Measurements from ENCODE around the gene RNU1-4.
"Not testable (repeated sequence)": the region's sequence is repeated elsewhere in the genome, so short reads cannot be mapped to it uniquely, and the experiment has no call there.

RNU1-4 gene

DNA sequence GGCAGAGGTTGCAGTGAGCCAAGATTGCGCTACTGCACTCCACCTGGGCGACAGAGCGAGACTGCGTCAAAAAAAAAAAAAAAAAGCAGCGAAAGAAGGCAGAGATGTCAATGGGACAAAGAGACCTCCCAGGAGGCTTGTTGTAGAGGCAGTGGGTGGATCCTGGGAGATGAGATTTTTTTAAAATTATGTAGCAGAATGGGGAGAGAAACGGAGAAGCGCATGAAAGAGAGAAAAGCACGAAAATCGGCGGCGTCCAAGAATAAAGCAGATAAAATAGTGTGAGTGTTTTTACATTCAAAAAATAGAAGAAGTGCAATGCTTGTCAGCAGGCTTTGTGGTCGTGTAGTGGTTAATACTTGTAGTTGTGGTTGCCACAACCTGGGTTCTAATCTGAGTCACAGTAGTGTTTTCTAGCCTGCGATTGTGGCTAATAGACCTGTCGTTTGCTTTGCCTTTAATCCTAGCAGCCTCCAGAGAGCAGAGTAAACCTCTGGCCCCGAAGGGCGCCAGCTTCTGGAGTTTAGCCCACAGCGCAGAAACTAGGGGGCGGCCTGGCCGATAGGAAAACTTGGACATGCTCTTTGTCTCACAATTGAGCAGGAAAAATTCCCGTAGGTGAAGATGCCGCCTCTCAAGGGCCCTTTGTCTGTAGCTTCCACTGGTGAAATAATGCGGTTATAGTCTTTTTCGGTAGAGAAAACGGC, 11.9 kb upstream of the RNU1-4 start:
- peak in 1 of 4 experiments; percentile 7 for DNase-seq

DNA sequence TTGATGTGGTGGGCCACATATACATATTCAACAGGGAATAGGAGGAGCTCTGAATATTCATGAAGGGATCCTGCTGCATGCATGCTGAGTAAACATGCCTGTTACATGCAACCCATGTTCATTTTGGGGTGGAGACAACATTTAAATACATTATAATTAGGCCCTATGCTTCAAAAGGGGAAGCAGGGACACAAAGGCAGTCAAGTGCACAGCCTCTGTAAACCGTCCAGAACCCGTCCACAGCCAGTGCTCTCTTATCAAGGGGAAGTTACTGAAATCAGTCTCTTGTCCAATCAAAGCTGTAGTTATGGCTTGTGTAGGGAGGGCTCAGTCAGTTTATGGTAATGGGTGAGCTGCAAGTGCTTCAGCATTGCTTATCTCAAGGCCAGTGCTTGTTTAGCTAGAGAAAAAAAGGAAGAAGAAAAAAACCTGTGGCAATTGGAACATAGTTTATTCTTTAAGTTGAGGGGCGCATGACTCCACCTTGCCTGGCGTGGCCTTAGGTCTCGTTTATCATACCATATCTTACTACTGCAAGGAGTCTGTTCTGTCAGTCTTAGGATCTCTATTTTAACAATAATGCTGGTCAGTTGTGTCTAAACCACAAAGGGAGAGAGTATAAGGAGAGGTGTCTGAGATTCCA, 7.9 kb upstream of the RNU1-4 start:
- not testable (repeated sequence) for DNase-seq

DNA sequence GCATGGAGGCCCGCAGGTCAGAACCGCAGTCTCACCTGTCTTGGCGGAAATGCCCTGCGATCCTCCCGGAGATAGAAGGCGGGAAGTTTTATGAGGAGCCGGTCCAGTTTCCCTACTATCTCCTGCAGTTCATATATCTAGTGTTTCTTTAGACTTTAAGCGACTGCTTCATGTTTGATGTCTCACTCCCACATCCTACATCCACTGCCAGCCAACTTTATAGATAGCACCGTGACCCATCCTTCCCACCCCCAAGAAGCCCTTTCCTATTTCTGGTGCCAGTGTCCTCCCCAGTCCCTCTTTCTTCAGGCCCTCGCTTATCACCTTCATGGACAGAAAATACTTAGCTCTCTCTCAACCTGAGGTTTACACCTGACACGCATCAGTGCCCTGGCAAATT, 914 bp downstream of the RNU1-4 start:
- DNase-seq = not testable (repeated sequence)

DNA sequence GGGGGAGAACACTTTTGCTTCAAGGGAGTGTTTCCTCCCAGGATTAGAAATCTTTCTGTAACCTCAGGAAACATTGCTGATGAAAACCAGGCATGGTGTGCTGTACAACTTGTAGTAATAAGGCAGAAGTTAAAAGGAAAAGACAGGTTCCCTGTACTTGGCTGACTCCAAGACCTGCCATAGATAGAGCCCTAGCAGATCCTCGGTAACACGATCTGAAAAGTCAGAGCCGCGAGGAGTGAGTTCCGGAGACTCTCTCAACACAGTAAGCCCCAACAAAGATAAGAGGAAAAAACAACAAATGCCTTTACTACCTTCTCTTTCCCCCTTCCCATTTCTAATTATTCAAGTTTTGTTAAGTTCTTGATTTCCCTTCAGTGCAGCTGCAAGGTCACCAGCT, 7.3 kb downstream of the RNU1-4 start:
- not testable (repeated sequence) for DNase-seq

DNA sequence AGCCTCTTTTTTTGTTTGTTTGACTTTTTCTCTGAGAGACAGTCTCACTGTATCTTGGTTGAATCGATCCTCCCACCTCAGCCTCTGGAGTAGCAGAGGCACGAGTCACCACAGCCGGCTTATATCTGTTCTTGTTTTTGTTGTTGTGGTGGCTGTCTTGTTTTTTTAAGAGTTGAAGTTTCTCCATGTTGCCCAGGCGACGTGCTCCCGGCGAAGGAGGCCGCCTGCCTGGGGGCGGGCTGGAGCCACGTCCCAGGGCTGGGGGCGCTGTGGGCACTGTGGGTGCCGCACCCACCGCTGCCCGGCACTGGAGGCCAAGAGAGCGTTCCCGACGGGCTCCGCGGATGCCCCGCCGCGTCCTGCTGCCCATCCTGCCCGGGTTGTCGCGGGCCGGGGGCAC, 8.4 kb downstream of the RNU1-4 start:
- DNase-seq = not testable (repeated sequence)

DNA sequence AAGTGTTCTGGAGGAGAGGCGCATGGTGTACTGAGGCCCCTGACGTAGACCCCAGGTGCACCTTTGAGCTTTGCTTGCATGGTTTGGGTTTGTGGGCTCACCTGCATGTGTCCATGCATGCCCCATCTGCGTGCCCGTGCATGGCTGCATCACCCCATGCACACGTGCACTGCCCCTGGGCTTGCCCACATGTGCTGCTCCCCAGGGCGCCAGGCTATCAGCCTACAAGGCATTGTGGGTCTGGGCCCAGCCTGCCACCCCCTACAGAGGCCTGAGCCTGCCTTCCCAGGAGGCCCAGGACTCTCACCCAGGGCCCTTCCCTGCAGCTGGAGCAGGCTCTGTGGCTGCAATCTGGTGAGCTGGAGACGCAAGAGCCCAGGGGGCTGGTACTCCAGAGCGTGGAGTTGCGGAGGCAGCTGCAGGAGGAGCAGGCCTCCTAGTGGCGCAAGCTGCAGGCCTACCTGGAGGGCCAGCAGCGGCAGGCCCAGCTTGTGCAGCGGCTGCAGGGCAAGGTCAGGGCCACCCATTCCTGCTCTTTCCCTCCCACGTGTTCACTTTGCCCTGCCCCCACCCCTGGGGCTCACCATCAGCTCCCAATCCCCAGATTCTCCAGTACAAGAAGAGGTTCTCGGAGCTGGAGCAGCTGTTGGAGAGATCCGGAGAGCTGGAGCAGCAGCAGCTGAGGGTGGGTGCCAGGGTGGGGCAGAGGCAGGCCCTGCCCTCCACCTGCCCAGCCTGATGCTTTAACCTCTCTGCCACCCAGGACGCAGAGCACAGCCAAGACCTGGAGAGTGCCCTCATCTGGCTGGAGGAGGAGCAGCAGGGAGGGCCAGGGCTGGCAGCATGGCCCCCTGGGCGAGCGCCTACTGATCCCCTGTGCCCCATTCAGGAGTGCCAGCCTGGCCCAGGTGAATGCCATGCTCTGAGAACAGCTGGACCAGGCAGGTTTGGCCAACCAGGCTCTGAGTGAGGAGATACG, 9.9 kb downstream of the RNU1-4 start:
- DNase-seq = not testable (repeated sequence)

DNA sequence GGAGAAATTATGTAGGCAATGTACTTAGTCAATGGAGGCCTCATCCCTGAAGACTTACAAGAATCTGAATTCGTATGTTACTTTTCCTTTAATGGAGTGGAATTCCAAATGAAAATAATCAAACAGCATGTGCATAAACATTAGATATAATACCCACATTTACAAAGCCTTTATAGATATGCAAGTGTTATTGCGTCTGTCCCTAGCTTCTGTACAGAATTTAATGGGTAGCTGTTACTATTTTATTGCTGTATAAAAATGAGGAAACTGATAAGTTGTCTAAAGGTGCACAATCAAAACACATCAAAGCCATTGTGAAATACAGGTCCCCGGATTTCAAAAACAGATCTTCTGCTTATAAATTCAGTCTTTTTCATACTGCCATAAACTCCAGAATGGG, 12.5 kb downstream of the RNU1-4 start:
- not testable (repeated sequence) for DNase-seq

DNA sequence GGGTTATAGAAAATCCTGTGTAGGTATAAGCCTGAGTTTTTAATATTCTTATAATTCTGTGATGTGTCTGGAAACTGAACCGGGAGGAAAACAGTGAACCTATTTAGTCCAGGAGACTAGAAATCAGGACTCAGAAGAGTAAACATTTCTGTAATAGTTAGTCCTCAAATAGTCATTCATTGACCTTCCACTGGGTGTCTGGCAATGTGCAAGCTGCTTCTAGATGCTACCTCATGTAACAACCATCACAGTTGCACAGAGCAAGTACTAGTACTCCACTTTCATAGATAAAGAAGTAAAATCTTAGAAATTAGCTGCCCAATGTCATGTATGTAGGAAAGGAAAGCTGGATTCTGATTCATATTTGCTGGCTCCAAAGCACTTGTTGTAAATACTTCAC, 15.1 kb downstream of the RNU1-4 start:
- DNase-seq = not testable (repeated sequence)

DNA sequence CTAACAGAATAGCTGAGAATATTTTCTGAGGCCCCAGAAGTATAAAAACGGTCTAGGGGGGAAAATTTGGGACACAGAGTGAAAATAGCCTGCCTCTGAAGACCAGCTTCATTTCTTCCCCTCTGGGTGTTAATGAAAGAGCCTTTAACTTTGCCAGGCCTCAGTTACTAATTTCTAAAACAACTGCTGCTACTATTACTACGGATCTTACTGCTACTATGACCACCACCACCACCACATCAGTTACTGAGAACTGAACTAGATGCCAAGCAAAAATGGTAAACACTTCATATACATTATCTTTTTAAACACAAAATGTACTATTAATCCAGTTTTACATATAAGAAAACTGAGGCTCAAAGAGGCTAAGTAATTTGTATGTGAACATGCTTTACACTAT, 15.6 kb downstream of the RNU1-4 start:
- not testable (repeated sequence) for DNase-seq

DNA sequence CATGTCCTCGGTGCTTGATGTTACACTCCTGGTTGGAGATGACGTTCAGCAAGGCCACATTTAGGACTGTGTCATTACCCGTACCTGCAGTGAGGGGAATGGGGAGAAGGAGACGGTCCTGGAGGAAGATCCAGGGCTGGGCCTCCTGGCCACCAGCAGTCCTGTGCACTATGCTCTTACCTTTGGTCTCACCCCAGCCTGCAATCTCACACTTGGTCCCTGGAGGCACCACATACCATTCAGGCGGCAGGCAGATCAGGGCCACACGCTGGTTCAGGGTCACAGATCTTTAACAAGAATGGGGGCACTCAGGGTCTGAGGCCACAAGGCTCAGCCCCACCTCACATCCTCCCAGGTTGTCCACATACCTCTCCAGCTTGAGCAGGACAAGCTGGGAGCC, 17.3 kb downstream of the RNU1-4 start:
- not testable (repeated sequence) for DNase-seq

DNA sequence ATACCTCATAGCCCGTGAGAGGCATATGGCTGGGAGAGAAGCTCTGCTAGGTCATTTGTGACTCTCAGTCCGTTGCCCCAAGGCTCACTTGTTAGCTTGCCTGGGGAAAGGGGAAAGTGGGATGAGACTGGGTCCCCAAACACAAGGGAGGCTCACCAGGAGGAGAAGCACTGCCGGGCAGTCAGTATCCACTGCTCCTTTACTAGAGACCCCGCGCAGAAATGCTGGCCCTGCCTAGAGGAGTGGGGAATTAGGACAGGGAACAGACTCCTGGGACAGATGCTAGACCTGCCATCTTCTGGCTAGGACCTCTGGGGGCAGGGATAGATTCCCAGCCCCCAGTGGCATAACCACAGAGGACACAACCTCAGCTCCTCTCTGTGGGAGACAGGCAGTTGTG, 17.7 kb downstream of the RNU1-4 start:
- not testable (repeated sequence) for DNase-seq

DNA sequence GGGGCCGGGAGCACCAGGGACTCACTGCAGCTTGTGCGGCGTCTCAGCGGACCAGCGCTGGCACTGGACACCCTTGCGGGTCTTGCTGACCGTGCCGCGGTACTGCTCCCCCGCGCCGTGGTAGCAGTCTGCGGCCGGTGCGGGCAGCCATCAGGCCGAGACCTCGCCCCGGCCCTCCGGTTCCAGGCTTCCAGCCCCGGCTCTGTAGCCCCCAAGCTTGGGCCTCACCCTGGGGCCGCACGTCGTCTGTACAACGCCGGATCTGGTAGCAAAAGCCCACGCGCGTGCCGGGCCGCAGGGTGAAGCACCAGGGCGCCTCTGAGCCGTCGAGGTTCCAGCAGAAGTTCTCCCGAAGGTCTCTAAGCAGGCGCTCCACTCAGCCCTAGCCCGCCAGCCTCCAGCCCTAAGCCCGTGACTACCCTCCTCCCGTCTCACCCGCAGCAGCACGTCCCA, 18.8 kb downstream of the RNU1-4 start:
- peak in 2 of 4 experiments; percentile 2 to 11 for DNase-seq

DNA sequence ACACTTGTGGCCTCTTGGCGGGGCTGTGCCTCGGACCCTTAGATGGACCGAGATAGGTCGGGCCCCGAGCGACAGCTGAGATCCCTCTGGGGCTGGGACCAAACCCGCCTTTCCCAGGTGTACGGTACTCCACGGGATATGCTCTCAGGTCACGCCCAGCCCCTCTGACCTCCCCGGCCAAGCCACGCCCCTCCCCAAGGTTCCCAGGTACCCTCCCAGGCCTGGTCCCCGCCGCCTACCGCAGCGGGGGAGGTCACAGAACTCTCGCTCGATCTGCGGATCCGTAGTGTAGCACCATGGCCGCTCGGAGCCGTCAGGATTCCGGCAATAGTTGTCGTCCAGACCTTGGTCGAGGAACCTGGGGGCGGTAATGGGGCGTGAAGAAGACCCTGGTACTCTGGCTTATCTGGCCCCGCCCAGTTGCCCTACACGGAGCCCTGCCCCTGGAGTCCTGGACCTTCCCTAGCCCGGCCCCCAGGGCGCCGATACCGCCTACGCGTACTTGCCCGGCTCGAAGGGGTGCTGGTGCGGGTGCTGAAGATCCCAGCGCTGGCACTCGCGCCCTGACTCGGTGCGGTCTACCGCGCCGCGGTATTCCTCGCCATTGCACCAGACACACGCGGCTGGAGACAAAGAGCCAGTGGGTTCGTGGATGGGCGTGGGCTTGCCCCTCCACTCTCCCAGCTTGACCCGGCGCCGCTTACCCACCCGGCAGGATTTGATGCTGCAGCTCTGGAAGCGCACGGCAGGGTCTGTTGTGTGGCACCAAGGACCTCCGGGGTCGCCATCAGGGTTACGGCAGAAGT, 19.5 kb downstream of the RNU1-4 start:
- DNase-seq = not testable (repeated sequence)

DNA sequence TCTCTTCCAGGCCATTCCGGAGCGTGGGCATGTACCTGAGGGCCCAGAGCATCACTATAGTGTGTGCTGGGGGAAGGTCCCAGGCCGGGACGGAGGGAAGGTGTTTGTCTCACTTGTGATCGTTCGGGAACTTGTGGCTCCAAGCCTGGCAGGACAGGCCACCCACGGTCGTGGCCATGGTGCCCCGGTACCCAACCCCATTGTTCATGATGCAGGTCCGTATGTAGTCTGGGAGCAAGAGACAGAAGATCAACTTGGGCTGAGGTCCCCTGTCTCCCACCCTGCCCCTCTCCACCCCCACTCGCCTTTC, 20.1 kb downstream of the RNU1-4 start:
- not testable (repeated sequence) for DNase-seq

DNA sequence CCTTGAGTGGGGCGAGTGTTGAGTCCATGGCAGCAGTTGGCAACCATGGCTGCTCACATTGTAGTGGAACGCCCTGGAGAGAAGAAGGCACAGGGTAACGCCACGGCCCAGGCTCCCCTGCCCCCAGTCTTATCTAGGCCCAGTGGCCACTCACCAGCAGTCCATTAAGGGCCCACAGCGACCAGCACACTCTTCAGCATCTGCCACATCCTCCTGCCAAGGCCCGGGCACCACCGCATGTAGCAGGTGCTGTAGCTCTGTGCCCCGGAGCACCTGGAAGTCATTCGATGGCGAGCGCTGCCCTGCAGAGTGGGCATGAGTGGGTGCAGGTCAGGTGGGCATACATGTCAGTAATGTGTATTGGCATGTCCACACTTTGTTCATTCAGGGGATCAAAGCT, 20.5 kb downstream of the RNU1-4 start:
- DNase-seq = not testable (repeated sequence)

DNA sequence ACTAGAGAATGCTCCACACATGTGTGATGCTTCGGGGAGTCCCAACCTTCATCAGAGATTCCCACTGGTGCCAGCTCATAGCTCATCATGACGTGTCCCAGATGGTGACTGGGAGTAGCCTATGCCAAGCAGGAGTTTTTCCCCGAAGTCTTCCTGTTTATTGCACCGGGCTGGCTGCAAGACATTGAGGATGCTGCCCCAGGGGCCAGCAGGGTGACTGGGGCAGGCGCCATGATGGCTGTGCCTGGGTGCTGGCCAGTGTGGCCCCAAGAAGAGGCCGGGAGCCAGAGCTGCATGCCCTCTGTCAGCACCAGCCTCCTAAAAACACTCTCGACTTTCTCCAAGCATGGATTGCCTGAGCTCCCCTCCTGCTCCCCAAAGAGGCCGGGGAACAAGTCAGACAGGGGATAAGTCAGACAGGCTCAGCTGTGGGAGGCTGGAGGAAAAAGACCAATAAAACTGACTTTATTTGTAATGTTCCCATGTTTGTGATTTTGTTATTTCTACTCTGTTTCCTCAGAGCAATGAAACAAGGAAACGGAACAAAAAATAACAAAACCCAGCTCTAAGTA, 24.0 kb downstream of the RNU1-4 start:
- not testable (repeated sequence) for DNase-seq

DNA sequence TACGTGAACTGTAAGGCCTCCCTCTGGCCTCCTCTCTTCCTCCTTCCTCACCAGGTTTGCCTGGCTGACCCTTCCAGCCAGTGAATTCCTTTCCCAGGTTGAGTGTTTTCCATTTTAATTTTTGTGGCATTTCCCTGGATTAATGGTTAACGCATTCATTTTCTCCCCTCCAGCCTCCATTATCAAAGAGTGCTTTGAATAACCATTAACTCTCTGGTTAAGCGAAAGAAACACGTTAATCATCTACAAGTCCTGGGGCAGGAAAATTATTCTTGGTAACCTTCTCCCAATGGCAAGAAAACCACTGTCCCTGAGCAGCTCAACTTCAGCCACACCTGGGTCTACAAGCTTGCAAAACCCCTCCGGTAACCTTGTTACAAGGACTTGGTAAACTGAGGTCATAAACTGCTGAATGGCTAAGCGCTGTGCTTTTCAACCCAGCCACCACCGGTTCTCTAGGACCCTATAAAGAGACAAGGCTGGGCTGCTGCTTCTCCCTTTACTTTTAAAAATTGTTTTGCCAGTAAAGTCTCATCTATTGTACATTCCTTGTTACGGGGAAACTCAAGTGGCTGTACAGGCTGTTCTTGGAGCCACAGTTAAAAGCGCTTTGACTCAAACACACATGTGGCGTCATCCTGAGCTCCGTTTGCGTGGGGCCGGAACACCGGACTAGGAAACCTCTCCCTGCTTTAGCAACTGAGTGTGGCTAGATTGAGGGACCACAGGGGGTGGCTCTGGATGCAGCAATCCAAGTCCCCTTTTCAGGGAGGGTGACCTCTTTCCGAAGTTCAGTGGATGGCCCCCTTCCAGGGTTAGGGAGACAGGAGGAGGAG, 24.7 kb downstream of the RNU1-4 start:
- DNase-seq = not testable (repeated sequence)

DNA sequence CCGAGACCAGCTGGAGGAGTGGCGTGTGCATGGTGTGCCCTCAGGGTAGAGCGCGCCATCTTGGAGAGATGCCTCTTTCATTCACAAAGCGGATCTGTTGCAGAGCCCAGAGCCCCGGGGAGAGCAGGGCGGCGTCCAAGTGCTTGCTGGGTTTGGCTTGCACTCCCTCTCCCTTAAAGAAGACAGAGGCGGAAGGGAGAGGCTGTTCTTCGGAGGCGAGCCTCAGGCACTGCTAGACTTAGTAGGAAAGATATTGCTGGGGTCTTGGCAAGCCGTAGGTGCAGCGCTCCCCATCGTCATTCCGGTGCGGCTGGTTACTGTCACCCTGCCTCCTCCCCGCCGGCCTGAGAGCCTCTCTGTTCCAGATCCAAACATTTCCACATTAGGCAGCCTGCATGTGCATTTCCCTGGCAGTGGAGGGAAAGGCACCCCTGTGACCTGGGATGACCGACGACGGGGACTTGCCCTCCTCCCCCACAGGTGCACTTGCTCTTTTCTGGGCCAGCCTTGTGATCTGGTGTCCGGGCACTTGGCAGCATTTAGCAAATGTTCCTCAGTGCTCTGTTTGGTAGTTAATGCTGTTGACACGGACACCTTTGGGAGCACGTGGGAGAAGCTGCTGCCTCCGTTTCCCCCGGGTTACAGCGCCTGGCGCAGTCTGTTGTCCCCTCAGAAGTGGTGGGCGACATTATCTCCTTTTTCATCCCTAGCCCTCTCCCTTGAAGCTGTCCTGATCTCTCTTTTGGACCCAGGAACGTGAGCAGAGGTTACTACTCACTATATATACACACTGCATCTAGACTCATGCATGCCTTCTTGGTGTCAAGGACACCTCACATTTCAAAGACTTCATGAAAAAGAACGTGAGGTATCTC, 25.7 kb downstream of the RNU1-4 start:
- not testable (repeated sequence) for DNase-seq

DNA sequence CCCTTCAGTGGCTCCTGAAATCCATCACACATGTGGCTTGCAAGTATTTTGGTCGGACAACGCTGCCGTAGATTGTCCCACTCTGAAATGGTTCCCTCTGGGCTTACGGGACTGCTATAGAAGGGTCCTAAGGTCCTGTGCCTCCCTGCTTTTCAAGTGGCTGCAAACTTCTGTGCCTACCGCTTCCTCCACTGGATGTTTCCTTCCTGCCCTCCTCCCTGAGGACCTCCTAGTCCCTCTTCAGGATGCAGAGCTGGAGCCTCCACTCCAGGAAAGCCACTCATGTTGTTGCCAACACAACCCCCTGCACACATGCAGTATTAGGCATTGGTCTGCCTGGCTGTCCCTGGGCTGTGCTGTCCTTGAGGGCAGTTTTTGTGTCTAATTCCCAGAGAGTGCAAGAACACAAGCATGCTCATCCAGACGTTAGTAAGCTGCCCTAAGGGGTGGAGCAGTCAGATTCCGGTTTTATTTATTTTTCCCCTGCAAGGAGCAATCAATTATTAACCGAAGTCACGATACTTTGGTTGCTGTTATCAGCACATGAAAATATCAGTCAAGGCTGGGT, 26.5 kb downstream of the RNU1-4 start:
- DNase-seq = not testable (repeated sequence)
